ENCODE data around the gene TRIM56. TPM values are rescaled to one million over a fixed set of nuclear protein-coding genes. Genes with fewer than 3 reads are reported as not detected.

The TRIM56 gene
- total and polyA plus RNA-seq, 2 of the 13 experiments (the other 11 are each of a cell fraction or from before 2014, with no cell fraction given) = 3.2 to 7.1 TPM

DNA sequence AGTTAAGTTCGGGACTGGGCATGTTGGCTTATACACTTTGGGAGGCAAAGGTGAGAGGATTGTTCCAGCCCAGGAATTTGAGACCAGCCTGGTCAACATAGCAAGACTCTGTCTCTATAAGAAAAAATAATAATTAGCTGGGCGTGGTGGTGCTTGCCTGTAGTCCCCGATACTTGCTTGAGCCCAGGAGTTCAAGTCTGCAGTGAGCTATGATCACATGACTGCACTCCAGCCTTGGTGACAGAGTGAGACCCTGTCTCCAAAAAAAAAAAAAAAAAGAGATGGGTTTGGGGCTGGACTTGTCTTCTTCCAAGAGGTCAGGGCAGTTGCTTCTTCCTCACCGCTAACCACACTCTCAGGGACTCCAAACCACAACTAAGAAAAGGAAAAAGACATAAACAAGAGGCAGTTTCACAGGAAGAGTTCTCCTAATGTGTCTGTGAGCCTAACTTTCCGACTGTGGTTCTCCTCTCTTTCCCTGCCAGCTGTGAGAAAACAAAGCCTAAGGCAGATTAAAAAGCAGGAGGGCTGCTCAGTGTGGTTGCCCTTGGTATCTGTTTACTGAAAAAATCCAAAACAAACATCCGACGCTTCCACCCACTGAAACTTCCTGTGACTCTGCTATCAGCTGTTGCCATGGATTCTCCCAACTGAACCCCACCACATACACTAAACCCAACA lies 39.2 kb downstream of the TRIM56 start (continued):
- no peak for TF ChIP-seq ZNF687 (CRISPR knock-in tag; IDR thresholded peaks at IDR 0.05)
- TF ChIP-seq, protein P1, sequence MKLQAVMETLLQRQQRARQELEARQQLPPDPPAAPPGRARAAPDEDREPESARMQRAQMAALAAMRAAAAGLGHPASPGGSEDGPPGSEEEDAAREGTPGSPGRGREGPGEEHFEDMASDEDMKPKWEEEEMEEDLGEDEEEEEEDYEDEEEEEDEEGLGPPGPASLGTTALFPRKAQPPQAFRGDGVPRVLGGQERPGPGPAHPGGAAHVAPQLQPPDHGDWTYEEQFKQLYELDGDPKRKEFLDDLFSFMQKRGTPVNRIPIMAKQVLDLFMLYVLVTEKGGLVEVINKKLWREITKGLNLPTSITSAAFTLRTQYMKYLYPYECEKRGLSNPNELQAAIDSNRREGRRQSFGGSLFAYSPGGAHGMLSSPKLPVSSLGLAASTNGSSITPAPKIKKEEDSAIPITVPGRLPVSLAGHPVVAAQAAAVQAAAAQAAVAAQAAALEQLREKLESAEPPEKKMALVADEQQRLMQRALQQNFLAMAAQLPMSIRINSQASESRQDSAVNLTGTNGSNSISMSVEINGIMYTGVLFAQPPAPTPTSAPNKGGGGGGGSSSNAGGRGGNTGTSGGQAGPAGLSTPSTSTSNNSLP (IDR thresholded peaks at IDR 0.05; ENCODE audit: low read depth, low read length) = 0 out of 2 replicates have a peak, but pooled peaks have one; percentile 32
- no peak for TF ChIP-seq ZBTB2 (CRISPR knock-in tag; IDR thresholded peaks at IDR 0.05; ENCODE audit: low read depth)
- TF ChIP-seq, protein P2, sequence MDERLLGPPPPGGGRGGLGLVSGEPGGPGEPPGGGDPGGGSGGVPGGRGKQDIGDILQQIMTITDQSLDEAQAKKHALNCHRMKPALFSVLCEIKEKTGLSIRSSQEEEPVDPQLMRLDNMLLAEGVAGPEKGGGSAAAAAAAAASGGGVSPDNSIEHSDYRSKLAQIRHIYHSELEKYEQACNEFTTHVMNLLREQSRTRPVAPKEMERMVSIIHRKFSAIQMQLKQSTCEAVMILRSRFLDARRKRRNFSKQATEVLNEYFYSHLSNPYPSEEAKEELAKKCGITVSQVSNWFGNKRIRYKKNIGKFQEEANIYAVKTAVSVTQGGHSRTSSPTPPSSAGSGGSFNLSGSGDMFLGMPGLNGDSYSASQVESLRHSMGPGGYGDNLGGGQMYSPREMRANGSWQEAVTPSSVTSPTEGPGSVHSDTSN (CRISPR knock-in tag; IDR thresholded peaks at IDR 0.05) = no peak
- TF ChIP-seq NCOA2 (CRISPR knock-in tag; IDR thresholded peaks at IDR 0.05) = peak; percentile 78
- no peak for TF ChIP-seq MTA1 (CRISPR knock-in tag; IDR thresholded peaks at IDR 0.05; ENCODE audit: borderline replicate concordance)
- no peak for TF ChIP-seq ZNF280B (CRISPR knock-in tag; IDR thresholded peaks at IDR 0.05; ENCODE audit: borderline replicate concordance)
- peak in 1 of 2 experiments; percentile 37; a peak in 1 of 4 replicates for TF ChIP-seq NR2F1 (CRISPR knock-in tag; IDR thresholded peaks at IDR 0.05)
- TF ChIP-seq GATAD2A (CRISPR knock-in tag; IDR thresholded peaks at IDR 0.05) = peak; percentile 84
- no peak for TF ChIP-seq ZC3H13 (CRISPR knock-in tag; IDR thresholded peaks at IDR 0.05)
- TF ChIP-seq SOX6 (IDR thresholded peaks at IDR 0.05) = no peak
- peak; percentile 83 for TF ChIP-seq SOX6 (CRISPR knock-in tag; IDR thresholded peaks at IDR 0.05)
- TF ChIP-seq, protein P3, sequence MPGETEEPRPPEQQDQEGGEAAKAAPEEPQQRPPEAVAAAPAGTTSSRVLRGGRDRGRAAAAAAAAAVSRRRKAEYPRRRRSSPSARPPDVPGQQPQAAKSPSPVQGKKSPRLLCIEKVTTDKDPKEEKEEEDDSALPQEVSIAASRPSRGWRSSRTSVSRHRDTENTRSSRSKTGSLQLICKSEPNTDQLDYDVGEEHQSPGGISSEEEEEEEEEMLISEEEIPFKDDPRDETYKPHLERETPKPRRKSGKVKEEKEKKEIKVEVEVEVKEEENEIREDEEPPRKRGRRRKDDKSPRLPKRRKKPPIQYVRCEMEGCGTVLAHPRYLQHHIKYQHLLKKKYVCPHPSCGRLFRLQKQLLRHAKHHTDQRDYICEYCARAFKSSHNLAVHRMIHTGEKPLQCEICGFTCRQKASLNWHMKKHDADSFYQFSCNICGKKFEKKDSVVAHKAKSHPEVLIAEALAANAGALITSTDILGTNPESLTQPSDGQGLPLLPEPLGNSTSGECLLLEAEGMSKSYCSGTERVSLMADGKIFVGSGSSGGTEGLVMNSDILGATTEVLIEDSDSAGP (CRISPR knock-in tag; IDR thresholded peaks at IDR 0.05; ENCODE audit: borderline replicate concordance) = no peak
- TF ChIP-seq MAFF (IDR thresholded peaks at IDR 0.05; ENCODE audit: low read depth, low read length) = no peak
